WTC11 (cell line): ENCODE results near the gene GABBR1. TPM values are rescaled to one million over a fixed set of nuclear protein-coding genes. Genes with fewer than 3 reads are reported as not detected.

Experiments used
- ATAC-seq: fragments of 200-7000 bp; cut with Tn5 transposase; 2 replicates; pipeline ENCODE4 v1.10.0; 2021; ENCODE audit warnings: mild to moderate bottlenecking, moderate library complexity
- Bru-seq: library from RNA; stranded (reverse); fragments of 400-500 nt; gene quantifications from one replicate; lab custom pipeline; 2021; lab: Mats Ljungman, UMichigan
- CTCF ChIA-PET: fragments of 300-600 bp; sonication (Branson Sonifier 250); formaldehyde crosslinking; loops from one replicate; lab custom pipeline; 2021; ENCODE audit warnings: antibody characterized with exemption; lab: Charles Lee
- POLR2A ChIA-PET: fragments of 350-600 bp; sonication (Branson Sonifier 250); formaldehyde crosslinking; loops from one replicate; lab custom pipeline; 2021; ENCODE audit warnings: antibody characterized with exemption; lab: Charles Lee
- DNase-seq: peaks from one replicate; pipeline ENCODE4 v3.0.0; 2021; ENCODE audit warnings: low spot score
- H3K27ac Mint-ChIP-seq: 2 replicates; pipeline ENCODE4 v1.8.0; 2021; ENCODE audit warnings: mixed read lengths
- H3K27me3 Mint-ChIP-seq: 2 replicates; pipeline ENCODE4 v1.8.0; 2021; ENCODE audit warnings: low read depth, mild to moderate bottlenecking, moderate library complexity, mixed read lengths
- H3K36me3 Mint-ChIP-seq: 2 replicates; pipeline ENCODE4 v1.8.0; 2021; ENCODE audit warnings: mixed read lengths
- H3K4me1 Mint-ChIP-seq: 2 replicates; pipeline ENCODE4 v1.8.0; 2022; ENCODE audit warnings: mixed read lengths
- H3K4me3 Mint-ChIP-seq: 2 replicates; pipeline ENCODE4 v1.8.0; 2021; ENCODE audit warnings: mild to moderate bottlenecking, moderate library complexity, mixed read lengths
- H3K9me3 Mint-ChIP-seq: 2 replicates; pipeline ENCODE4 v1.8.0; 2021; ENCODE audit warnings: mixed read lengths
- ATF1 ChIP-seq: sonication (generic); formaldehyde crosslinking; IDR thresholded peaks from 2 replicates; pipeline ENCODE4 v1.8.1; 2023; ENCODE audit warnings: mild to moderate bottlenecking, moderate library complexity, missing genetic modification reagents
- CREM ChIP-seq: sonication (generic); formaldehyde crosslinking; IDR thresholded peaks from 2 replicates; pipeline ENCODE4 v1.8.1; 2022; ENCODE audit warnings: mild to moderate bottlenecking, missing genetic modification reagents, moderate library complexity
- EMX1 ChIP-seq: fragments of 250-450 bp; sonication (Bioruptor Pico); IDR thresholded peaks from 2 replicates; pipeline ENCODE4 v1.8.0; 2021; ENCODE audit warnings: mild to moderate bottlenecking
- ETV6 ChIP-seq: sonication (generic); formaldehyde crosslinking; IDR thresholded peaks from 2 replicates; pipeline ENCODE4 v1.8.1; 2022; ENCODE audit warnings: mild to moderate bottlenecking, missing genetic modification reagents
- FOXP1 ChIP-seq: sonication (generic); formaldehyde crosslinking; IDR thresholded peaks from 2 replicates; pipeline ENCODE4 v1.8.0; 2022; ENCODE audit warnings: missing genetic modification reagents, mild to moderate bottlenecking, moderate library complexity, borderline replicate concordance
- IRF2 ChIP-seq: sonication (generic); formaldehyde crosslinking; IDR thresholded peaks from 2 replicates; pipeline ENCODE4 v1.8.0; 2022; ENCODE audit warnings: low read depth, missing genetic modification reagents, borderline replicate concordance
- MYBL2 ChIP-seq: sonication (generic); formaldehyde crosslinking; IDR thresholded peaks from 2 replicates; pipeline ENCODE4 v1.8.1; 2023; ENCODE audit warnings: mild to moderate bottlenecking, moderate library complexity, missing genetic modification reagents
- OVOL2 ChIP-seq: fragments of 250-450 bp; sonication (Bioruptor Pico); IDR thresholded peaks from 2 replicates; pipeline ENCODE4 v1.9.0; 2021; ENCODE audit warnings: mild to moderate bottlenecking, borderline replicate concordance
- PRRX2 ChIP-seq: fragments of 250-450 bp; sonication (Bioruptor Pico); IDR thresholded peaks from 2 replicates; pipeline ENCODE4 v1.8.0; 2021; ENCODE audit warnings: mild to moderate bottlenecking
- SP1 ChIP-seq: sonication (generic); formaldehyde crosslinking; conservative IDR thresholded peaks from 2 replicates; pipeline ENCODE4 v1.8.1; 2022; ENCODE audit warnings: missing genetic modification reagents
- TP53 ChIP-seq: sonication (generic); formaldehyde crosslinking; IDR thresholded peaks from 2 replicates; pipeline ENCODE4 v1.8.1; 2023; ENCODE audit warnings: mild to moderate bottlenecking, missing genetic modification reagents
- ZBTB21 ChIP-seq: sonication (generic); formaldehyde crosslinking; IDR thresholded peaks from 2 replicates; pipeline ENCODE4 v1.8.1; 2023; ENCODE audit warnings: mild to moderate bottlenecking, missing genetic modification reagents, borderline replicate concordance
- ZNF263 ChIP-seq: sonication (generic); formaldehyde crosslinking; IDR thresholded peaks from 2 replicates; pipeline ENCODE4 v1.8.1; 2022; ENCODE audit warnings: low read depth, mild to moderate bottlenecking, moderate library complexity, missing genetic modification reagents
- ZNF423 ChIP-seq: fragments of 250-450 bp; sonication (Bioruptor Pico); IDR thresholded peaks from 2 replicates; pipeline ENCODE4 v2.1.2; 2022; ENCODE audit warnings: mild to moderate bottlenecking, moderate library complexity
- long read RNA-seq, 3 experiments: library from RNA in 1 of 3; library from capped mRNA in 1 of 3; library from polyadenylated mRNA in 1 of 3; unstranded in 2 of 3; stranded (forward) in 1 of 3; transcript quantifications; one replicate each; pipeline ENCODE4 v2.0.0, GENCODE V29; 2021
- total RNA-seq: library from RNA; stranded (reverse); gene quantifications from 3 replicates; pipeline ENCODE4 v1.2.3, GENCODE V29; 2021
- TF ChIP-seq, protein P1 (sequence below): sonication (generic); formaldehyde crosslinking; IDR thresholded peaks from 2 replicates; pipeline ENCODE4 v1.8.1; 2022; ENCODE audit warnings: mild to moderate bottlenecking, moderate library complexity, missing genetic modification reagents
- TF ChIP-seq, protein P2 (sequence below): fragments of 250-450 bp; sonication (Bioruptor Pico); IDR thresholded peaks from 2 replicates; pipeline ENCODE4 v1.8.0; 2021; ENCODE audit warnings: mild to moderate bottlenecking
- TF ChIP-seq, protein P3 (sequence below): sonication (generic); formaldehyde crosslinking; IDR thresholded peaks from 2 replicates; pipeline ENCODE4 v1.8.1; 2023; ENCODE audit warnings: mild to moderate bottlenecking, missing genetic modification reagents, borderline replicate concordance
- TF ChIP-seq, protein P4 (sequence below): sonication (generic); formaldehyde crosslinking; IDR thresholded peaks from 2 replicates; pipeline ENCODE4 v1.8.0; 2023; ENCODE audit warnings: mild to moderate bottlenecking, missing genetic modification reagents
- TF ChIP-seq, protein P5 (sequence below): sonication (generic); formaldehyde crosslinking; IDR thresholded peaks from 2 replicates; pipeline ENCODE4 v1.8.1; 2023; ENCODE audit warnings: mild to moderate bottlenecking, missing genetic modification reagents, moderate library complexity
- TF ChIP-seq, protein P6 (sequence below): sonication (generic); formaldehyde crosslinking; IDR thresholded peaks from 2 replicates; pipeline ENCODE4 v1.8.0; 2022; ENCODE audit warnings: mild to moderate bottlenecking, missing genetic modification reagents

Gene GABBR1
- total RNA-seq (82.5 to 107 TPM (median 83.0 TPM) in 3 replicates), Bru-seq, nascent RNA (percentile 75 among the genes with signal in this experiment)
- long read RNA-seq, experiment 1, full-length matches to known transcripts = 10 of 139 reads
- long read RNA-seq, experiment 1, partial matches to known transcripts = 81 of 139 reads
- long read RNA-seq, experiment 1, other reads (novel, unspliced or antisense) = 48 of 139 reads
- long read RNA-seq, experiment 2, full-length matches to known transcripts = 1 of 25 reads
- long read RNA-seq, experiment 2, partial matches to known transcripts = 5 of 25 reads
- long read RNA-seq, experiment 2, other reads (novel, unspliced or antisense) = 19 of 25 reads
- long read RNA-seq, experiment 3, partial matches to known transcripts = 1 of 1 reads
- long read RNA-seq, experiment 3, other reads (novel, unspliced or antisense) = 0 of 1 reads

DNA sequence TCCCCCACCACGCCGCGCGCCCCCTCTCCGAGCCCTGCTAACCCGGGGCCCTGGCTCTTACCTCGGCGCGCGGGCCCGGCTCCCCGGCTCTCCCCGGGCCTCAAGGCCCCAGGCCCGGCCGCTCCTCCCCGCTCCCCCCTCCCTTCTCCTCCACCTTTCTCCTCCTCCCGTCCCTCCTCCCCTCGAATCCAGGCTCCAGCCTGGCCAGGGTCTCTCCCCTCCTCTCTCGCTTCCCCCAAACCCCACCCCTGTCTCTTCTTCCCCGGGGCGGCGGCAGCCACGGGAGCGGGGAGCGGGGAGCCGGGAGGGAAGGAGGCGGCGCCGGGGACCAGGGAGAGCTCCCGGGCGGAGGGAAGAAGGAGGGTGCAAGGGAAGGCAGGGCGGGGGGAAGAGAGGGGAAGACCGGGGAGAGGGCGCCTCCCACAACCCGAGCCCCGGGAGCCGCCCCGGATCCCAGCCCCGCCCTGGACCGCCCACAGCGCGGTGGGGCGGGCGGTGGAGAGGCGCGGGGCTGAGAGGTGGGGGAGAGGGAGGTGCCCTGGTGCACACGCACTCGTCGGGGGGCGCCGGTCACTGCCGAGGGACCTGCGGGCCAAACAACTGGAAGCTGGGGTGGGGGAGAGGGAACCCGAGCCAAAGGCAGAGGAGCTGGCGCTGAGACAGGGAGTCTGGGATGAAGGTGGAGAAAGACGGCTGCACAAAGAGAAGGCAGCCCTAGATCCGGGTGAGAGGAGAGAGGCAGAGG lies at the start of gene GABBR1:
TSS of gene GABBR1 (minus strand) at position 395 of the 745 bp plus-strand sequence. CDS start 798 bp downstream, outside the sequence.
- H3K36me3 Mint-ChIP-seq = no peaks in the 10 kb centered on the region
- H3K4me3 Mint-ChIP-seq = peak within 1 kb of the TSS; percentile 87
- peak; percentile 51 for ATAC-seq
- POLR2A ChIA-PET = interaction anchor here (0.6 to 1.8 kb wide), 8 partner anchors 9 to 433 kb away, joined by 3 to 16 read pairs (median 6); no protein-coding TSS in a partner anchor
- H3K9me3 Mint-ChIP-seq = no peaks in the 10 kb centered on the region
- H3K4me1 Mint-ChIP-seq = peaks cover 63% of the 10 kb centered on the region
- CTCF ChIA-PET = interaction anchor here (1.1 to 2.2 kb wide), 12 partner anchors 9 to 105 kb away, joined by 3 to 43 read pairs (median 4); no protein-coding TSS in a partner anchor
- H3K27me3 Mint-ChIP-seq = no peaks in the 10 kb centered on the region
- peak; percentile 90 for DNase-seq
- peak within 1 kb of the TSS; percentile 79 for H3K27ac Mint-ChIP-seq
- TF ChIP-seq TP53 (0 out of 2 replicates have a peak, but pooled peaks have one; percentile 56), ZNF423 (peak; percentile 31; the same call in 1 of the 2 replicates), ZNF263 (CRISPR knock-in tag) (peak; percentile 86), MYBL2 (CRISPR knock-in tag) (peak; percentile 50; the same call in 1 of the 2 replicates), OVOL2 (CRISPR knock-in tag) (no peak), CREM (peak; percentile 62; the same call in 1 of the 2 replicates), FOXP1 (peak; percentile 72; the same call in 1 of the 2 replicates), ATF1 (CRISPR knock-in tag) (0 out of 2 replicates have a peak, but pooled peaks have one; percentile 42), EMX1 (CRISPR knock-in tag) (no peak), SP1 (CRISPR knock-in tag) (peak; percentile 87), ETV6 (CRISPR knock-in tag) (peak; percentile 89), PRRX2 (CRISPR knock-in tag) (no peak), IRF2 (CRISPR knock-in tag) (no peak), ZBTB21 (CRISPR knock-in tag) (0 out of 2 replicates have a peak, but pooled peaks have one; percentile 17)
- TF ChIP-seq, protein P1, sequence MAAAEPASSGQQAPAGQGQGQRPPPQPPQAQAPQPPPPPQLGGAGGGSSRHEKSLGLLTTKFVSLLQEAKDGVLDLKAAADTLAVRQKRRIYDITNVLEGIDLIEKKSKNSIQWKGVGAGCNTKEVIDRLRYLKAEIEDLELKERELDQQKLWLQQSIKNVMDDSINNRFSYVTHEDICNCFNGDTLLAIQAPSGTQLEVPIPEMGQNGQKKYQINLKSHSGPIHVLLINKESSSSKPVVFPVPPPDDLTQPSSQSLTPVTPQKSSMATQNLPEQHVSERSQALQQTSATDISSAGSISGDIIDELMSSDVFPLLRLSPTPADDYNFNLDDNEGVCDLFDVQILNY (CRISPR knock-in tag) = peak; percentile 70; the same call in 1 of the 2 replicates
- TF ChIP-seq, protein P2, sequence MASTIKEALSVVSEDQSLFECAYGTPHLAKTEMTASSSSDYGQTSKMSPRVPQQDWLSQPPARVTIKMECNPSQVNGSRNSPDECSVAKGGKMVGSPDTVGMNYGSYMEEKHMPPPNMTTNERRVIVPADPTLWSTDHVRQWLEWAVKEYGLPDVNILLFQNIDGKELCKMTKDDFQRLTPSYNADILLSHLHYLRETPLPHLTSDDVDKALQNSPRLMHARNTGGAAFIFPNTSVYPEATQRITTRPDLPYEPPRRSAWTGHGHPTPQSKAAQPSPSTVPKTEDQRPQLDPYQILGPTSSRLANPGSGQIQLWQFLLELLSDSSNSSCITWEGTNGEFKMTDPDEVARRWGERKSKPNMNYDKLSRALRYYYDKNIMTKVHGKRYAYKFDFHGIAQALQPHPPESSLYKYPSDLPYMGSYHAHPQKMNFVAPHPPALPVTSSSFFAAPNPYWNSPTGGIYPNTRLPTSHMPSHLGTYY = no peak
- TF ChIP-seq, protein P3, sequence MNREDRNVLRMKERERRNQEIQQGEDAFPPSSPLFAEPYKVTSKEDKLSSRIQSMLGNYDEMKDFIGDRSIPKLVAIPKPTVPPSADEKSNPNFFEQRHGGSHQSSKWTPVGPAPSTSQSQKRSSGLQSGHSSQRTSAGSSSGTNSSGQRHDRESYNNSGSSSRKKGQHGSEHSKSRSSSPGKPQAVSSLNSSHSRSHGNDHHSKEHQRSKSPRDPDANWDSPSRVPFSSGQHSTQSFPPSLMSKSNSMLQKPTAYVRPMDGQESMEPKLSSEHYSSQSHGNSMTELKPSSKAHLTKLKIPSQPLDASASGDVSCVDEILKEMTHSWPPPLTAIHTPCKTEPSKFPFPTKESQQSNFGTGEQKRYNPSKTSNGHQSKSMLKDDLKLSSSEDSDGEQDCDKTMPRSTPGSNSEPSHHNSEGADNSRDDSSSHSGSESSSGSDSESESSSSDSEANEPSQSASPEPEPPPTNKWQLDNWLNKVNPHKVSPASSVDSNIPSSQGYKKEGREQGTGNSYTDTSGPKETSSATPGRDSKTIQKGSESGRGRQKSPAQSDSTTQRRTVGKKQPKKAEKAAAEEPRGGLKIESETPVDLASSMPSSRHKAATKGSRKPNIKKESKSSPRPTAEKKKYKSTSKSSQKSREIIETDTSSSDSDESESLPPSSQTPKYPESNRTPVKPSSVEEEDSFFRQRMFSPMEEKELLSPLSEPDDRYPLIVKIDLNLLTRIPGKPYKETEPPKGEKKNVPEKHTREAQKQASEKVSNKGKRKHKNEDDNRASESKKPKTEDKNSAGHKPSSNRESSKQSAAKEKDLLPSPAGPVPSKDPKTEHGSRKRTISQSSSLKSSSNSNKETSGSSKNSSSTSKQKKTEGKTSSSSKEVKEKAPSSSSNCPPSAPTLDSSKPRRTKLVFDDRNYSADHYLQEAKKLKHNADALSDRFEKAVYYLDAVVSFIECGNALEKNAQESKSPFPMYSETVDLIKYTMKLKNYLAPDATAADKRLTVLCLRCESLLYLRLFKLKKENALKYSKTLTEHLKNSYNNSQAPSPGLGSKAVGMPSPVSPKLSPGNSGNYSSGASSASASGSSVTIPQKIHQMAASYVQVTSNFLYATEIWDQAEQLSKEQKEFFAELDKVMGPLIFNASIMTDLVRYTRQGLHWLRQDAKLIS (CRISPR knock-in tag) = 0 out of 2 replicates have a peak, but pooled peaks have one; percentile 23
- TF ChIP-seq, protein P4, sequence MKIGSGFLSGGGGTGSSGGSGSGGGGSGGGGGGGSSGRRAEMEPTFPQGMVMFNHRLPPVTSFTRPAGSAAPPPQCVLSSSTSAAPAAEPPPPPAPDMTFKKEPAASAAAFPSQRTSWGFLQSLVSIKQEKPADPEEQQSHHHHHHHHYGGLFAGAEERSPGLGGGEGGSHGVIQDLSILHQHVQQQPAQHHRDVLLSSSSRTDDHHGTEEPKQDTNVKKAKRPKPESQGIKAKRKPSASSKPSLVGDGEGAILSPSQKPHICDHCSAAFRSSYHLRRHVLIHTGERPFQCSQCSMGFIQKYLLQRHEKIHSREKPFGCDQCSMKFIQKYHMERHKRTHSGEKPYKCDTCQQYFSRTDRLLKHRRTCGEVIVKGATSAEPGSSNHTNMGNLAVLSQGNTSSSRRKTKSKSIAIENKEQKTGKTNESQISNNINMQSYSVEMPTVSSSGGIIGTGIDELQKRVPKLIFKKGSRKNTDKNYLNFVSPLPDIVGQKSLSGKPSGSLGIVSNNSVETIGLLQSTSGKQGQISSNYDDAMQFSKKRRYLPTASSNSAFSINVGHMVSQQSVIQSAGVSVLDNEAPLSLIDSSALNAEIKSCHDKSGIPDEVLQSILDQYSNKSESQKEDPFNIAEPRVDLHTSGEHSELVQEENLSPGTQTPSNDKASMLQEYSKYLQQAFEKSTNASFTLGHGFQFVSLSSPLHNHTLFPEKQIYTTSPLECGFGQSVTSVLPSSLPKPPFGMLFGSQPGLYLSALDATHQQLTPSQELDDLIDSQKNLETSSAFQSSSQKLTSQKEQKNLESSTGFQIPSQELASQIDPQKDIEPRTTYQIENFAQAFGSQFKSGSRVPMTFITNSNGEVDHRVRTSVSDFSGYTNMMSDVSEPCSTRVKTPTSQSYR (CRISPR knock-in tag) = 0 out of 2 replicates have a peak, but pooled peaks have one; percentile 22
- TF ChIP-seq, protein P5, sequence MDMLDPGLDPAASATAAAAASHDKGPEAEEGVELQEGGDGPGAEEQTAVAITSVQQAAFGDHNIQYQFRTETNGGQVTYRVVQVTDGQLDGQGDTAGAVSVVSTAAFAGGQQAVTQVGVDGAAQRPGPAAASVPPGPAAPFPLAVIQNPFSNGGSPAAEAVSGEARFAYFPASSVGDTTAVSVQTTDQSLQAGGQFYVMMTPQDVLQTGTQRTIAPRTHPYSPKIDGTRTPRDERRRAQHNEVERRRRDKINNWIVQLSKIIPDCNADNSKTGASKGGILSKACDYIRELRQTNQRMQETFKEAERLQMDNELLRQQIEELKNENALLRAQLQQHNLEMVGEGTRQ = 0 out of 2 replicates have a peak, but pooled peaks have one; percentile 10
- TF ChIP-seq, protein P6, sequence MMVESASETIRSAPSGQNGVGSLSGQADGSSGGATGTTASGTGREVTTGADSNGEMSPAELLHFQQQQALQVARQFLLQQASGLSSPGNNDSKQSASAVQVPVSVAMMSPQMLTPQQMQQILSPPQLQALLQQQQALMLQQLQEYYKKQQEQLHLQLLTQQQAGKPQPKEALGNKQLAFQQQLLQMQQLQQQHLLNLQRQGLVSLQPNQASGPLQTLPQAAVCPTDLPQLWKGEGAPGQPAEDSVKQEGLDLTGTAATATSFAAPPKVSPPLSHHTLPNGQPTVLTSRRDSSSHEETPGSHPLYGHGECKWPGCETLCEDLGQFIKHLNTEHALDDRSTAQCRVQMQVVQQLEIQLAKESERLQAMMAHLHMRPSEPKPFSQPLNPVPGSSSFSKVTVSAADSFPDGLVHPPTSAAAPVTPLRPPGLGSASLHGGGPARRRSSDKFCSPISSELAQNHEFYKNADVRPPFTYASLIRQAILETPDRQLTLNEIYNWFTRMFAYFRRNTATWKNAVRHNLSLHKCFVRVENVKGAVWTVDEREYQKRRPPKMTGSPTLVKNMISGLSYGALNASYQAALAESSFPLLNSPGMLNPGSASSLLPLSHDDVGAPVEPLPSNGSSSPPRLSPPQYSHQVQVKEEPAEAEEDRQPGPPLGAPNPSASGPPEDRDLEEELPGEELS = peak; percentile 59; the same call in 1 of the 2 replicates
